NCI-H2171 (cell line): Measurements from ENCODE around the gene LAMA2.

ENCODE experiments used
- DNase-seq: peaks from one replicate; lab custom pipeline; 2025; lab: John Stamatoyannopoulos, UW

The LAMA2 gene, protein sequence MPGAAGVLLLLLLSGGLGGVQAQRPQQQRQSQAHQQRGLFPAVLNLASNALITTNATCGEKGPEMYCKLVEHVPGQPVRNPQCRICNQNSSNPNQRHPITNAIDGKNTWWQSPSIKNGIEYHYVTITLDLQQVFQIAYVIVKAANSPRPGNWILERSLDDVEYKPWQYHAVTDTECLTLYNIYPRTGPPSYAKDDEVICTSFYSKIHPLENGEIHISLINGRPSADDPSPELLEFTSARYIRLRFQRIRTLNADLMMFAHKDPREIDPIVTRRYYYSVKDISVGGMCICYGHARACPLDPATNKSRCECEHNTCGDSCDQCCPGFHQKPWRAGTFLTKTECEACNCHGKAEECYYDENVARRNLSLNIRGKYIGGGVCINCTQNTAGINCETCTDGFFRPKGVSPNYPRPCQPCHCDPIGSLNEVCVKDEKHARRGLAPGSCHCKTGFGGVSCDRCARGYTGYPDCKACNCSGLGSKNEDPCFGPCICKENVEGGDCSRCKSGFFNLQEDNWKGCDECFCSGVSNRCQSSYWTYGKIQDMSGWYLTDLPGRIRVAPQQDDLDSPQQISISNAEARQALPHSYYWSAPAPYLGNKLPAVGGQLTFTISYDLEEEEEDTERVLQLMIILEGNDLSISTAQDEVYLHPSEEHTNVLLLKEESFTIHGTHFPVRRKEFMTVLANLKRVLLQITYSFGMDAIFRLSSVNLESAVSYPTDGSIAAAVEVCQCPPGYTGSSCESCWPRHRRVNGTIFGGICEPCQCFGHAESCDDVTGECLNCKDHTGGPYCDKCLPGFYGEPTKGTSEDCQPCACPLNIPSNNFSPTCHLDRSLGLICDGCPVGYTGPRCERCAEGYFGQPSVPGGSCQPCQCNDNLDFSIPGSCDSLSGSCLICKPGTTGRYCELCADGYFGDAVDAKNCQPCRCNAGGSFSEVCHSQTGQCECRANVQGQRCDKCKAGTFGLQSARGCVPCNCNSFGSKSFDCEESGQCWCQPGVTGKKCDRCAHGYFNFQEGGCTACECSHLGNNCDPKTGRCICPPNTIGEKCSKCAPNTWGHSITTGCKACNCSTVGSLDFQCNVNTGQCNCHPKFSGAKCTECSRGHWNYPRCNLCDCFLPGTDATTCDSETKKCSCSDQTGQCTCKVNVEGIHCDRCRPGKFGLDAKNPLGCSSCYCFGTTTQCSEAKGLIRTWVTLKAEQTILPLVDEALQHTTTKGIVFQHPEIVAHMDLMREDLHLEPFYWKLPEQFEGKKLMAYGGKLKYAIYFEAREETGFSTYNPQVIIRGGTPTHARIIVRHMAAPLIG (N-terminal part only)

DNA sequence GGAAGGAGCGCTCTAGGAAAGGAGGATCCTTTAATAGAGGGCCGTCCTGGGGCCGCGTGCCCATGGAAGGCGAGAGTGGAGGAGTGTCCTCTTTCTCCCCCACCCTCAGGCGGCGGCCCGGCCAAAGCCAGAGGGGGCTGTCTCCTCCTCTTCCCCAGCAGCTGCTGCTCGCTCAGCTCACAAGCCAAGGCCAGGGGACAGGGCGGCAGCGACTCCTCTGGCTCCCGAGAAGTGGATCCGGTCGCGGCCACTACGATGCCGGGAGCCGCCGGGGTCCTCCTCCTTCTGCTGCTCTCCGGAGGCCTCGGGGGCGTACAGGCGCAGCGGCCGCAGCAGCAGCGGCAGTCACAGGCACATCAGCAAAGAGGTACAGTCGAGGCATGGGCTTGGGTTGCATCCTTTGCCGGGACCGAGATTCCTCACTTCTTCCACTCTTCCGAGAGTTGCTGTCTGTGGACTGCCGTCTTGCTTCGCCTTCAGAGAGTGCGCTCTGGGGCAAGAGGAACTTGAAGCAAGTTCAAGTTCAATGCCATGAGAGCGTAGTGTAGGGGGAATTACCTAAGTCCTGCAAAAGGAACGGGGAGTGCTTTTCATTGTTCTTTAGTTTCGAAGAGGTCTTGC is at the start of gene LAMA2:
Gene LAMA2, plus strand, starts transcription at position 148 of the 621 bp plus-strand sequence. Its CDS starts 108 bp downstream, at position 256.
- no peak for DNase-seq

DNA sequence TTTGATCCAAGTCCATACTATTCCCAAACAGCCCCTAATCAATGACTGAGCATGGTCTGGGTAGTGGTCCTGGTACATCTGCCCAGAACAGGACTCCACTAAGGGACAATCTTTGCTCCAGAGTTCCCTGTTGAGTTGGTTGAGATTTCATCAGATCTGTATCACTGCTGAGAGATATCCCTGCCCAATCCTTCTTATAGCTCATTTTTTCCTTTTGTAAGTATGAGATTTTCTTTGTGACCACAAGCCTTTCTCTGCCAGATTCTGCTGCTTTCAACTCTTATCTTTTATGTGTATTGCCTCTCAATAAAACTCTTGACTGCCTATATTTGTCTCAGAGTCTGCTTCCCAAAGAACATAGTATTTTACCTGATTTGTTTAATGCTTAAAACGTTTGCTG is 46.2 kb upstream of the LAMA2 start:
- DNase-seq = no peak

DNA sequence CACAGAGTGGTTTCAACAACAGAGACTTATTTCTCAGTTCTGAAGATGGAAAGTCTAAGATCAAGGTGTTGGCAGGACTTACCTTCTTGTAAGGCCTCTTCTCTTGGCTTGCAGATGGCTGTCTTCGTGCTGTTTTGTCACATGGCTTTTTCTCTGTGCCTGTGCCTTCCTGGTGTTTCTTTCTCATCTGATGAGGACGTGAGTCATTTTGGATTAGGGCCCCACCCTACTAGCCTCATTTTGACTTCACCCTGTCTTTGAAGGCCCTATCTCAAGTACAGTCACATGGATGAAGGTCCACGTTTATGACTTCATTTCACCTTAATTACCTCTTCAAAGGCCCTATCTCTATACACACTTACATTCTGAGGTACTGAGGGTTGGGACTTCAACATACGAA is 41.4 kb upstream of the LAMA2 start:
- no peak for DNase-seq

DNA sequence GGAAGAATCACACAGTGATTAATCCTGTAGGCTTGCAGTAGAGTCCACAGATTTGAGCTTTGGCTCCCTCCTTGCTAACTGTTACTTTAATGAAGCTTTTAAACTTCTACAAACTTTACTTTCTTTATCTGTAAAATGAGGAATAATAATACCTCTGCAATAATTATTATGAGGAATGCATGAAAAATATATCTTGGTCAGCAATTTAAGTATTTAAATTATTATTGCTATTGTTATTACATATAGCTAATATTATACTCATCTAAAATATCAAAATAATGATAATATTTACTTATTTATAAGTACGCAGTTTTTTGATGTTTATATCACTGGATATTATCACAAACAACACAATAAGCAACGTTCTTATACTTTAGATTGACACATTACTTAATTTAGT is 38.3 kb upstream of the LAMA2 start:
- no peak for DNase-seq

DNA sequence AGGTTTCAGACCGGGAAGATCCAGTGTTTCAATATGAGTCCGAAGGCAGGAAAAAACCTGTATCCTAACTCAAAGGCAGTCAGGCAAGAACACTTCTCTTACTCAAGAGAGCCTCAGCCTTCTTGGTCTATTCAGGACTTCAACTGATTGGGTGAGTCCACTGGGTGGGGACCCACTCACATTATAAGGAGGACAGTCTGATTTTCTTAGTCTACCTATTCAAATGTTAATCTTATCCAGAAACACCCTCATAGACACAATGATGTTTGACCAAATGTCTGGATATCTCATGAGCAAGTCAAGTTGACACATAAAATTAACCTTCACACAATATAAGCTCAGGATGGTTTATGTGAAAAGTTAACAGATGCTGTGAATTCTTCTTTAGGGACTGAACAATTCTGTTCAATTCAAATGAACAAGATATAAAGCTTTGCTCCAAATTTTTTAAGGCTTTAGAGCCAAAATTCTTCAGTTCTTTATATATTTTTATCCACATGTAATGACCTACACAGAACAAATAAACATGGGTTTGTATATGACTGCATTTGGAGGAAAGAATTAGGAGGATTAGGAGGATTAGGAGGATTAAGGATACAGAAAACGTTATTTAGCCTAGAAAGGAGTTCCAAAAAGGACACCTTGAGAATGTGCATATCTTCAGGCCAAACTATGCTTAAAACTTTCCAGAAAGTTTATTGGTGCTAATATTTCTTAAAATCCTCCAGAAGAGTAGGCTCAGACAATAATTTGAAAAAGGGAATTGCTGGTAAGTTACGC is 35.3 kb upstream of the LAMA2 start:
- DNase-seq = no peak

DNA sequence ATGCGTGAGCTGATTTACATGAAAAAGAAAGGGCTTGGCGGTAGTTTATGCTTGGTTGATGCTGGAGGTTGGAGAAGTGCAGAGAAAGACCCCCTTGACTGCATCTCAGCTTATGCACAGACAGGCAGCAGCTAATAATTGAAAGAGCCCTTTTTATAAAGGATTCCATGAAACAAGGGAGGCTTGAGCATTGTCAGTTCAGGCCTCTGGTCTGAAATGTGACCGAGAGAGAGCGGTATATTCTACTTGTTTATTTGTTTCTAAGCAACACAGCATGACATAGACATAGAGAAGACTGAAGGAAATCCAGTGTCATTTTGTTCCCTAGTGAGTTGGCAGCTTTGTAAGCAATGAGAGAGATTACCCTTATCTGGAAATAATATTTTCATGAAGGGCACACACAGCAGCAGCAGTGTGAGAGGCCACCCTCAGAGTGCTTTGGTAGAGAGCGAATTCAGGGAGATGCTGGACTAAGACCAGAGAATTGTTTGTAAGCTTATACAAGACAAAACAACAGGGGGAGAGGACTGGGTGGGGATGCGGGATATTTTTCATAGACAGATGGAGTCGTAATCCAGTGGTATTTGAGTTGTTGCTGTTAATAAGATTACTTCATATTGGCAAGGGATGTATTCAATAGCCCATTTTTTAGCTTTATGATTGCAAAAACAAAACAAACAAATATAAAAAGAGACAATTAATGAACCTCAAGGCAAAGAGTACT is 34.6 kb upstream of the LAMA2 start:
- no peak for DNase-seq

DNA sequence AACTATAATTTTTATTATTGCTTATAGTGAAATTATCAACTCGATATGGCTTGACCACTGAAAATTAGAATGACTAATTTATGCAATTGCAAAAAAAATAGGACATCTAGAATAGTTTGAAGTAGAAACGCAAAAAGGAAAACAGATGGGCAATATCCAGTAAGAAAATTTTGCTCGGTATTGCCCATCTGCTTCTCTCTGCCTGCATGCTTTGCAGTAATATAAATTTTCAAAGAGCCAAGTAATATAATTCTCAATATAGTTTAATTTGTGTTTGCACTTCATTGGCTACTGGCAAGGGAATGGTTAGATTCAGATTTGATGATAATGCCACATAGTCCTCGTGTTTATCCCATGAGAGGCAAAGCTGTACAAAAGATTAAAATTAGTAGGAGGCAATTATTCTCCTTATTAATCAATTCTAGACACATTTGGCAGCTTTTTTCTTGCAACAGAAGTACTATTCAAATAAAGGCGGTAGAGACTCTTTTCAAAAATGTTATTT is 27.3 kb upstream of the LAMA2 start:
- DNase-seq = no peak

DNA sequence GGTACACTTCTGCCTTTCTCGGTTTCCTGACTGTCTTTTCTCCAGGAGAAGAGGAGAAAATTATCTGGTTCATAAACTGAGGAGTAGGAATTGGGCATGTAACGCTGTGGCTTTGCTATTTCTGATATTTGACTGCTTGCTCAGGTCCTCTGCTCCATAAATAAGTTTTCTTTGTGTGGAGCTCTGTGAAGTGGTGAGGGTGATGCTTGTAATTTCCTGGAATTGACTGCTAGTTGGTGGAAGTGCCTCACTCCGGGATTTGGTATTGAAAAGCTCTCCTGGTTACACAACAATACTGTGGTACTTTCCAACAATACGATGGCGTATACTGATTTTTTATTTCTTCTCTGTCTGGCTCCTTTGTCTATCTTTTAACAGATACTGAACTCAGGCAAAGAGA is 25.1 kb upstream of the LAMA2 start:
- no peak for DNase-seq

DNA sequence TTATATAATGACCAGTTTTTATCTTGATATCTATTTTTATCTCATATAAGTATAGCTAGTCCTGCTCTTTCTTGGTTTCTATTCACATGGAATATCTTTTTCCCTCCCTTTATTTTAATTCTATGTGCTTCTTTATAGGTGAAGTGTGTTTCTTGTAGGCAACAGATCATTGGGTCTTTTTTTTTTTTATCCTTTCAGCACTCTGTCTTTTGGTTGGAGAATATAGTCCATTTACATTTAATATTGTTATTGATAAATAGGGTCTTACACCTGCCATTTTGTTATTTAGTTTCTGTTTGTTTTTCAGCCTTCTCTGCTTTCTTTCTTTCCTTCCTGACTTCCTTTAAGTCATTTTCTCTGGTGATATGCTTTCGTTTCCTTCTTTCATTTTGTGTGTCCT is 22.2 kb upstream of the LAMA2 start:
- DNase-seq = no peak

DNA sequence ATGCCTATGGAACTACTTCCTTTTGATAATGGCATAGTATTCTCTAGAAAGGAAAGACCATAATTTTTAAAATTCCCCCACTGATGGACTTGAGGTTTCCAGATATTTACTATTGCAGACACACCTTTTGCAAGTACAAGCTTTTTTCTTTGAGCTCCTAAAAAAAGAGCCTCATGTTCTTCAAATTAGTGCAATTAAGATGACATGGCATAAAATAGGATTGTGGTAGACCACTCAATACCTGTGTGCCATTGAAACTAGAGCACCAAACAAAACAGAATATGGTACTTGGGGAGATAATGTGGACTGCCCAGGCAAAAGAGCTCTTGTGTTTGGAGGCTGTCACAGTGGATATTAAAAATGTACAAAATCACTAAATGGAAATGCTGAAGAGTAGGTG is 19.0 kb upstream of the LAMA2 start:
- no peak for DNase-seq

DNA sequence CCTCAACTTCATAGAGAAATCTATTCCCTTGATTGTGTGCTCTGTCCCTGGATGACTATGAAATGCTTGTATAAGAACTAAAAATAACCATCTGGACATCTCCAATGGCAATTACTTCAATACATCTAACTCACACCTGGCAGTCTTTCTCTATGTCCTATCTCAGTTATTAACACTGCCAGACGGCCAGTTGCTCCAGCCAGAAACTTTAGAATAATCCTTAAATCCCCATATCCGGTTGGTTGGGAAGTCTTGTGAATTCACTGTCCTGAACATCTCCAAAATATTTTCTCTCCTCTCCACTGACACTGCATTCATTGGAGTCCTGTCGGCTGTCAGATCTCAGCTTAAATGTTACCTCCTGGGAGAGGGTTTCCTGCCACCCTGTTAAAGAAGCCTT is 12.2 kb upstream of the LAMA2 start:
- DNase-seq = no peak

DNA sequence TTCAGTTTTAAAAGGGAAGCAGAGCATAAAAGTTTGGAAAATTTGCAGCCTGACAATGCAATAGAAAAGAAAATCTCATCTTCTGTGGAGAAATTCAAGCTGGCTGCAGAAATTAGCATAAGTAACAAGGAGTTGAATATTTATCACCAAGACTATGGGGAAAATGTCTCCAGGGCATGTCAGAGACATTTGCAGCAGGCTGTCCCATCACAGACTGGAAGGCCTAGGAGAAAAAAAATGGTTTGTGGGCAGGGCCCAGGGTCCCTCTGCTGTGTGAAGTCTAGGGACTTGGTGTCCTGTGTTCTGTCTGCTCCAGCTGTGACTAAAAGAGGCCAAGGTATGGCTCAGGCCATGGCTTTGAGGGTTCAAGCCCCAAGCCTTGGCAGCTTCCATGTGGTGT is 8.1 kb upstream of the LAMA2 start:
- DNase-seq = no peak

DNA sequence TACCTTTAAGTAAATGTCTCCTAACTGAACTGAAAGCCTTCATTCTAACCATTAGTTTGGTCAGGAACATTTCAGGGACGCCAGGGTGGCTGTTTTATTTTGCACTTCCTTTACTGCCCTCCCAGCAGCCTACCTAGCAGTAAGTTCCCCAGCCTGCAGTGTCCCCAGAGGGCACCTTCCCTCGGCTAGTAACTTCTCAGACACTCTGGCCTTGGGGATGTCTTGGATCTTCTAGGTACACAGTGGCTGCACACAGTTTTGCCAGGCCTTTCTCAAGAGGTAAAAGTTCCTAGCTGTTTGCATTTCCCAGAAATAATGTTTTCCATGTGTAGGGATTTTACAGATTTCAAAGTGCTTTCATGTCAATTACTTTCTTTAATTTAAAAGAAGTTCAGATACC is 378 bp upstream of the LAMA2 start:
- DNase-seq = no peak

DNA sequence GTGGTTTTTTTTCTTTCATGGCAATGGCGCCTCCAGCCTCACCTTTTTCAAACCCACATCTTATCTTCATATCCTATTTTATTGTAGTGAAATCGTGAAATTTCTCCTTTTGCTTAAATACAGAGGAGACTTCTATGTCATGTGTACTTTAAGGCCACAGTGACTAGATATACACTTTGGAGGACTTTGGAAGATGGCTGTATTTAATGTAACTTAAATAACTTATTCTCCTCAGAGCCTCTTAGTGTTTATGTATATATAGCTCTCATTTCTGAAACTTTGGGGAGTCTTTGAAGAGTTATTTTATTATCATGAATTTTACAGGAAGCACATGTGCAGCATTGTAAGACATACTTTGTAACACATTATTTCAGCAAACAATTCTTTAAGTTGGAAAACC is 968 bp downstream of the LAMA2 start:
- DNase-seq = no peak

DNA sequence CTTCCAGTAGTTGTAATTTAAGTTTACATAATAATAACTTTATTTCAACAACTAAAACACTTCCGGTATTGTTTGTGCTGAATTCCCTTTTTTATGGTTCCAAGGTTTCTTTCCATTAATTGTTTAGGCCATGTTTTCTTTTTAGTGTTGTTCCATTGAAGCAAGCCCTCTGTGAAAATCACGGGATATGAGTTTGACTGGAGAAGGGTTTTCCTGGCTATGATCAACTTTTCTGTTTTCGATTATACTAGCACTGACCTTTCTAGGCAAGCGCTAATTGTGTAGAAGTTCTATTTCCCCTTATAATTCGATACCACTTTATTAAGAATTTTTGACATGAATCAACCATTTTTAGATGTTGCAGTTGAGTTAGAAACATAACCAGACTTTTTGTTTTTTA is 2.4 kb downstream of the LAMA2 start:
- DNase-seq = no peak

DNA sequence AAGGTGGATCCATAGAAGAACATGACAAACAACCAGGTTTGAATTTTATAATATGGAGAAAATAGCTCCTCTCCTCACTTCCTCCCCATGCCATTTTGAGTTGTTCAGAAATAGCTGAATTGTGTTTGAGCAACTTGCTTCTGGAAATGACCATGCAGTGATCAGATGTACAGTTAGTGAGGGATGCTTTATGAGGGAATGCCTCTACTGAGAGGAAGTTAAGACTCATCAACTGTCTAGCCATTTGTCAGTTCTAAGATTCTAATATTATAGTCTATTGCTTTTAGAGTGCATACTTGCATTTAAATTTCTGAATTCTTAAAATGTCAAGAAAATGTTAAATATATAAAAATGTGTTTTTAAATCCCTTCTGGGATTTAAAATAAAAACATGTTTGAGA is 3.8 kb downstream of the LAMA2 start:
- DNase-seq = no peak

DNA sequence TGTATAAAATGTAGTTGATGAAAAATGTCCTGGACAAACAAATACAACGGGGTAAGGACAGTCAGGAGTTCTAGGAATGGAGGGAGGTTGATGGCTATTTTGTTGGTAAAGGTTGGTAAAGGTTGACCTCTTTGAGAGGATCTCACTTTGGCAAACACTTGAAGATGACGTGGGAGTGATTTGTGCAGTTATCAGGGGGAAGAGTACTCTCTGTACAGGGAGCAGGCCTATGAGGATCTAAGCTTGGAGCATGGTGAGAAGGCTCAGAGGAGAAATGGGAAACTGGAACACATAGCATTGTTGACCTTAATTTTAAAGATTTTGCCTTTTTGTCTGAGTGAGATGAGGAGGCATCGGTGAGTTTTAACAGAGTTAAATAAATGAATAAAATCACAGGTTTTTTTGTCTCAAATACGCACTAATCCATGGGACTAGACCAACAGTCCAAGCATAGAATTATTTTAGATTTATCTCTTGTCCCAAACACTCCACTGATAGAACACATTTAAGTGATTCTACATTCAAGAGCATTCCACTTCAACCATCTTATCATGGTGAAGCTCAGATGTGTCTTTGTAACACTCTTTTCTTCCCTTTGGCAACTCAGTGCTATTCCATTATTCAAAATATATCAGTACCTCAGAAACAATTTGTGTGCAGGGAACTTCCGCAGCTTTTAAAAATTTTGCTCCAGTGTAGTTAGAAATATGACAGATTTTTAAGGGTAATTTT is 5.7 kb downstream of the LAMA2 start:
- DNase-seq = no peak

DNA sequence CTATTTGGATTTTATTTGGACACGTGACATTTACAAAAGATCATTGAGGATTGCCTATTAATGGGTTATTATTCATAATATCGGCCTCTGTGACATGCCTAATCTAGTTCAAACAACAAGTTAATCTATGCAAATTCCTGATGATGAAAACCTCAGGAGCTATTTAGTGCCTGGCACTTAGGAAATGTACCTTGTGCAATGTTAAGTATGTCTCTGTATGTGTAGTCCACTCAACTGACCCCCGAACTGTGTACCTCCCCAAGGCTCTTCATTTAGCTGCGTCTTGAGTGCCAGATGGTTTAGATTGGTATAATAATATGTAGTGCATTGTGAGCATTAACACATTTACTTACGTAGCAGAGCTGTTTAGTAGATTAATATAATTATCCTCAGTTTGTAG is 6.9 kb downstream of the LAMA2 start:
- no peak for DNase-seq

DNA sequence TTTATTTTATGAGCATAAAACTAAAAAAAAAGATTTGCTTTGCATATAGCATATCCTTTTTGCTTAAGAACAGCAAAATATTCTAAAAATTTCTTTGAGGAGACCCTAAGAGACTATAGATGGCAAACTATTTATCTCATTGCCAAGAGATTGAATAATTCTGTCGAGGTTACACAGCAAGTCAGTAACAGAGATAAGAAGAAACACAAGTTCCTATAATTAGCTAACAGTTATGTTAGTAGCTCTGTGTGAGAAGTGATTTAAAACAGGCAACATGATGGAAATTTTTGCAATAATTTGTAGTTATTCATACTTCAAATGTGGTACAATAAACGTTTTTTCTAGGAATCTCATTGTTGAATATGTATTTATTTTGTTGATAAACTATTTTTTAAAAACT is 9.1 kb downstream of the LAMA2 start:
- no peak for DNase-seq
